ENCODE results near the gene ADSL.

ADSL gene

GRCh38 chr22:40403141-40403540 lies 56.8 kb downstream of the ADSL start:
- no peak for TF ChIP-seq CTCF (IDR thresholded peaks at IDR 0.05; ENCODE audit: insufficient read depth, low read length, poor library complexity, severe bottlenecking)
- no peaks in the 10 kb centered on the region for H3K27me3 ChIP-seq (replicated peaks; ENCODE audit: control insufficient read depth, insufficient read depth, low read length)
- peaks cover 37% of the 10 kb centered on the region for H3K36me3 ChIP-seq (ENCODE audit: control insufficient read depth, insufficient read depth, low read length)
- no peak overlapping the region for H3K4me3 ChIP-seq (replicated peaks; ENCODE audit: low read depth, low read length)
- no peak for DNase-seq (ENCODE audit: extremely low read depth, insufficient read length)

- no peak overlapping the region for H3K4me3 ChIP-seq (replicated peaks; ENCODE audit: low read depth, low read length)
- no peaks in the 10 kb centered on the region for H3K27me3 ChIP-seq (replicated peaks; ENCODE audit: control insufficient read depth, insufficient read depth, low read length)
- TF ChIP-seq CTCF (IDR thresholded peaks at IDR 0.05; ENCODE audit: insufficient read depth, low read length, poor library complexity, severe bottlenecking): no peak
- peaks cover 40% of the 10 kb centered on the region for H3K36me3 ChIP-seq (ENCODE audit: control insufficient read depth, insufficient read depth, low read length)
- no peak for DNase-seq (ENCODE audit: extremely low read depth, insufficient read length)
Measured at GRCh38 chr22:40403651-40404050, 57.4 kb downstream of the ADSL start.

- Histone ChIP-seq H3K4me3 (replicated peaks; ENCODE audit: low read depth, low read length) (no peak overlapping the region), H3K27me3 (replicated peaks; ENCODE audit: control insufficient read depth, insufficient read depth, low read length) (no peaks in the 10 kb centered on the region), H3K36me3 (ENCODE audit: control insufficient read depth, insufficient read depth, low read length) (peaks cover 45% of the 10 kb centered on the region)
- TF ChIP-seq CTCF (IDR thresholded peaks at IDR 0.05; ENCODE audit: insufficient read depth, low read length, poor library complexity, severe bottlenecking): no peak
- DNase-seq (ENCODE audit: extremely low read depth, insufficient read length): no peak
Measured at GRCh38 chr22:40404251-40405177, 58.2 kb downstream of the ADSL start.

- no peaks in the 10 kb centered on the region for H3K27me3 ChIP-seq (replicated peaks; ENCODE audit: control insufficient read depth, insufficient read depth, low read length)
- peaks cover 54% of the 10 kb centered on the region for H3K36me3 ChIP-seq (ENCODE audit: control insufficient read depth, insufficient read depth, low read length)
- H3K4me3 ChIP-seq (replicated peaks; ENCODE audit: low read depth, low read length): no peak overlapping the region
- no peak for DNase-seq (ENCODE audit: extremely low read depth, insufficient read length)
- no peak for TF ChIP-seq CTCF (IDR thresholded peaks at IDR 0.05; ENCODE audit: insufficient read depth, low read length, poor library complexity, severe bottlenecking)
Measured at GRCh38 chr22:40405178-40406062, 59.1 kb downstream of the ADSL start.

GRCh38 chr22:40406063-40406890 lies 60.0 kb downstream of the ADSL start:
- TF ChIP-seq CTCF (IDR thresholded peaks at IDR 0.05; ENCODE audit: insufficient read depth, low read length, poor library complexity, severe bottlenecking): no peak
- Histone ChIP-seq H3K4me3 (replicated peaks; ENCODE audit: low read depth, low read length) (no peak overlapping the region), H3K27me3 (replicated peaks; ENCODE audit: control insufficient read depth, insufficient read depth, low read length) (no peaks in the 10 kb centered on the region), H3K36me3 (ENCODE audit: control insufficient read depth, insufficient read depth, low read length) (peaks cover 62% of the 10 kb centered on the region)
- no peak for DNase-seq (ENCODE audit: extremely low read depth, insufficient read length)

All from GM06990 (cell line).